Activated T-cell treated with anti-CD3 and anti-CD28 coated beads for 1 hour (primary cell): ENCODE data around the gene CMTR1.
"Not testable (repeated sequence)": the region's sequence is repeated elsewhere in the genome, so short reads cannot be mapped to it uniquely, and the experiment has no call there.

Source experiments
- DNase-seq: peaks from one replicate; pipeline ENCODE4 v3.0.0-alpha.2; 2020; ENCODE audit warnings: low read depth

CMTR1 gene

GRCh38 chr6:37433657-37434271 is 743 bp downstream of the CMTR1 start:
- DNase-seq: no peak

- no peak for DNase-seq
These were observed 2.4 kb downstream of the CMTR1 start for GRCh38 chr6:37435373-37435772.

GRCh38 chr6:37435816-37436215 is 2.8 kb downstream of the CMTR1 start:
- DNase-seq: no peak

GRCh38 chr6:37438930-37439329 is 5.9 kb downstream of the CMTR1 start:
- DNase-seq: no peak

- no peak for DNase-seq
These were observed 8.6 kb downstream of the CMTR1 start for GRCh38 chr6:37441651-37442050.

GRCh38 chr6:37442416-37443215 is 9.6 kb downstream of the CMTR1 start:
- DNase-seq: no peak

GRCh38 chr6:37443216-37443542 is 10.2 kb downstream of the CMTR1 start:
- not testable (repeated sequence) for DNase-seq

- no peak for DNase-seq
These were observed 17.0 kb downstream of the CMTR1 start for GRCh38 chr6:37449984-37450383.

GRCh38 chr6:37451441-37452193 is 18.6 kb downstream of the CMTR1 start:
- no peak for DNase-seq

- DNase-seq: no peak
These were observed 19.5 kb downstream of the CMTR1 start for GRCh38 chr6:37452522-37452921.

GRCh38 chr6:37454420-37455140 is 21.6 kb downstream of the CMTR1 start:
- no peak for DNase-seq

GRCh38 chr6:37456126-37456525 is 23.1 kb downstream of the CMTR1 start:
- no peak for DNase-seq

GRCh38 chr6:37456816-37457560 is 24.0 kb downstream of the CMTR1 start:
- DNase-seq: no peak

GRCh38 chr6:37459981-37460800 is 27.2 kb downstream of the CMTR1 start:
- DNase-seq: no peak

GRCh38 chr6:37460805-37461204 is 27.8 kb downstream of the CMTR1 start:
- DNase-seq: no peak

GRCh38 chr6:37463110-37463509 is 30.1 kb downstream of the CMTR1 start:
- no peak for DNase-seq

- DNase-seq: no peak
These were observed 34.7 kb downstream of the CMTR1 start for GRCh38 chr6:37467718-37468117.

GRCh38 chr6:37473364-37474095 is 40.5 kb downstream of the CMTR1 start:
- no peak for DNase-seq

- no peak for DNase-seq
These were observed 41.3 kb downstream of the CMTR1 start for GRCh38 chr6:37474316-37474715.

- no peak for DNase-seq
These were observed 44.2 kb downstream of the CMTR1 start for GRCh38 chr6:37477191-37477590.
